Smooth muscle cell (in vitro differentiated cells): ENCODE measurements around the gene PPP1R8. TPM values are rescaled to one million over a fixed set of nuclear protein-coding genes. Genes with fewer than 3 reads are reported as not detected.
"Not testable (repeated sequence)": the region's sequence is repeated elsewhere in the genome, so short reads cannot be mapped to it uniquely, and the experiment has no call there.

Experiments used
- DNase-seq: peaks from one replicate; lab custom pipeline; 2025; ENCODE audit not compliant: unreplicated experiment; lab: John Stamatoyannopoulos, UW
- H2AFZ ChIP-seq: fragments of 200-600 bp; sonication (generic); 2 replicates; pipeline ENCODE4 v1.6.0; 2016; ENCODE audit warnings: antibody characterized with exemption, low read depth, mild to moderate bottlenecking
- H3F3A ChIP-seq: fragments of 200-600 bp; sonication (generic); 2 replicates; pipeline ENCODE4 v1.6.0; 2017; ENCODE audit warnings: antibody characterized with exemption, low read depth
- H3K27ac ChIP-seq: fragments of 200-600 bp; sonication (generic); 2 replicates; pipeline ENCODE4 v1.5.1; 2016; ENCODE audit warnings: low read depth, mild to moderate bottlenecking
- H3K27me3 ChIP-seq: fragments of 200-600 bp; sonication (generic); 2 replicates; pipeline ENCODE4 v1.6.1; 2016; ENCODE audit warnings: low read depth, mild to moderate bottlenecking
- H3K36me3 ChIP-seq: fragments of 200-600 bp; sonication (generic); 2 replicates; pipeline ENCODE4 v1.5.1; 2016; ENCODE audit warnings: low read depth
- H3K4me1 ChIP-seq: fragments of 200-600 bp; sonication (generic); 2 replicates; pipeline ENCODE4 v1.5.1; 2016; ENCODE audit warnings: low read depth
- H3K4me2 ChIP-seq: fragments of 200-600 bp; sonication (generic); 2 replicates; pipeline ENCODE4 v1.6.0; 2016; ENCODE audit warnings: mild to moderate bottlenecking
- H3K4me3 ChIP-seq: fragments of 200-600 bp; sonication (generic); 2 replicates; pipeline ENCODE4 v1.5.1; 2016; ENCODE audit warnings: mild to moderate bottlenecking
- H3K79me2 ChIP-seq: fragments of 200-600 bp; sonication (generic); 2 replicates; pipeline ENCODE4 v1.6.0; 2016; ENCODE audit warnings: low read depth, mild to moderate bottlenecking
- H3K9ac ChIP-seq: fragments of 200-600 bp; sonication (generic); 2 replicates; pipeline ENCODE4 v1.6.0; 2016; ENCODE audit warnings: low read depth
- H3K9me3 ChIP-seq: fragments of 200-600 bp; sonication (generic); replicated peaks from 2 replicates; pipeline ENCODE4 v1.5.1; 2016; ENCODE audit warnings: low read depth
- H4K20me1 ChIP-seq: fragments of 200-600 bp; sonication (generic); 2 replicates; pipeline ENCODE4 v1.6.0; 2016; ENCODE audit warnings: low read depth
- WGBS: methylation state at CpG from one replicate; pipeline ENCODE4 v1.1.7; 2016; ENCODE audit warnings: low lambda C conversion rate; 5-methylcytosine and 5-hydroxymethylcytosine counted together
- polyA plus RNA-seq: library from polyadenylated mRNA; unstranded; fragments of >200 nt; fragmentation: Nextera tagmentation; extraction: Ambion mirVana; gene quantifications from 2 replicates; pipeline ENCODE4 v1.2.1, GENCODE V29; 2016
- total RNA-seq: library from RNA; depleted of rRNA; stranded (reverse); fragments of >200 nt; gene quantifications from 2 replicates; pipeline ENCODE4 v1.2.3, GENCODE V29; 2014
- TF ChIP-seq, protein P1 (sequence below): fragments of 200-600 bp; sonication (generic); IDR thresholded peaks from 2 replicates; pipeline ENCODE4 v1.5.1; 2017; ENCODE audit warnings: borderline replicate concordance, mild to moderate bottlenecking, antibody characterized with exemption; ENCODE audit not compliant: insufficient read depth, poor library complexity, severe bottlenecking

The PPP1R8 gene
- total and polyA plus RNA-seq, 2 experiments from 2014 or later: 14.4 to 36.4 TPM

DNA sequence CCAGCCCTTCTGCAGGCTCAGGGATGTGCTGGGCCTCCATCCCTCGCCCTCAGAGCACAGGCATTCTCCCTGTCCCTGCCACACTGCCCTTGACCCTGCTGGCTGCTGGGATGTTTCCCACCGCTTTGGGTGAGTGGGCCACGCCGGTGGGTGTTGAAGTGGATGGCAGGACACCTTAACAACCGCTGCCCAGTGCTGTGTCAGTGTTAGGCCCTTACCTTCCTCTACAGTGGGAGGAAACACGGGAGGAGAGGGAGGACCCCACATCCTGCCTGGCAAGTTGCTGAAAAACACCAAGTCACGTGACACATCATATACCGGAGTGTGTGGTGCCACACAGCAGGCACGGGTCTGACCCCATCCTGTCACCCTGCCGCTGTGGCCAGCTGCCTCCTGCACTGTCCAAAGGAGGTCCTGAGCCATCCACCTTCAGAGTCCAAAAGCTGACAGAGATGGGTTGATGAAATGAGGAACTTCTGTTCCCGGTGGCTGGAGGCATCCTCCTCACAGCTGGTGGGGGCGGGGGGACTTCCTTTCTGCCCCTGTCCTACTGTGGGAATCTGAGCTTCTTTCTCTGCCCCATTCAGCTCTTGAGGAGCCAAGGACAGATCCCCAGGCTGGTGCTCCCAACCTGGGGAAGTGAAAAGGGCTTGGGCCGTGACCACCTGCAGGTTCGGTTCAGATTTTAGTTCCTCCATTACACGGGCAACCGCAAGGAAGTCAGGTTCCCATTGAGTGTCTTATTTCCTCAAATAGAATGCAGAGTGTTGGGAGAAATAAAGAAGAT is 38.5 kb downstream of the PPP1R8 start:
- H4K20me1 ChIP-seq: no peaks in the 10 kb centered on the region
- no peak for DNase-seq
- no peaks in the 10 kb centered on the region for H3K4me1 ChIP-seq
- H3K79me2 ChIP-seq: no peaks in the 10 kb centered on the region
- H3K27me3 ChIP-seq: no peaks in the 10 kb centered on the region
- no peak overlapping the region for H3K4me3 ChIP-seq
- H3K4me2 ChIP-seq: no peak overlapping the region
- TF ChIP-seq, protein P1, sequence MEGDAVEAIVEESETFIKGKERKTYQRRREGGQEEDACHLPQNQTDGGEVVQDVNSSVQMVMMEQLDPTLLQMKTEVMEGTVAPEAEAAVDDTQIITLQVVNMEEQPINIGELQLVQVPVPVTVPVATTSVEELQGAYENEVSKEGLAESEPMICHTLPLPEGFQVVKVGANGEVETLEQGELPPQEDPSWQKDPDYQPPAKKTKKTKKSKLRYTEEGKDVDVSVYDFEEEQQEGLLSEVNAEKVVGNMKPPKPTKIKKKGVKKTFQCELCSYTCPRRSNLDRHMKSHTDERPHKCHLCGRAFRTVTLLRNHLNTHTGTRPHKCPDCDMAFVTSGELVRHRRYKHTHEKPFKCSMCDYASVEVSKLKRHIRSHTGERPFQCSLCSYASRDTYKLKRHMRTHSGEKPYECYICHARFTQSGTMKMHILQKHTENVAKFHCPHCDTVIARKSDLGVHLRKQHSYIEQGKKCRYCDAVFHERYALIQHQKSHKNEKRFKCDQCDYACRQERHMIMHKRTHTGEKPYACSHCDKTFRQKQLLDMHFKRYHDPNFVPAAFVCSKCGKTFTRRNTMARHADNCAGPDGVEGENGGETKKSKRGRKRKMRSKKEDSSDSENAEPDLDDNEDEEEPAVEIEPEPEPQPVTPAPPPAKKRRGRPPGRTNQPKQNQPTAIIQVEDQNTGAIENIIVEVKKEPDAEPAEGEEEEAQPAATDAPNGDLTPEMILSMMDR: no peak
- 89% methylated on average over 16 of the region's 16 CpGs for WGBS
- no peak overlapping the region for H2AFZ ChIP-seq
- no peak overlapping the region for H3K9ac ChIP-seq
- no peaks in the 10 kb centered on the region for H3F3A ChIP-seq
- H3K27ac ChIP-seq: no peak overlapping the region
- H3K36me3 ChIP-seq: no peaks in the 10 kb centered on the region
- H3K9me3 ChIP-seq: no peaks in the 10 kb centered on the region

DNA sequence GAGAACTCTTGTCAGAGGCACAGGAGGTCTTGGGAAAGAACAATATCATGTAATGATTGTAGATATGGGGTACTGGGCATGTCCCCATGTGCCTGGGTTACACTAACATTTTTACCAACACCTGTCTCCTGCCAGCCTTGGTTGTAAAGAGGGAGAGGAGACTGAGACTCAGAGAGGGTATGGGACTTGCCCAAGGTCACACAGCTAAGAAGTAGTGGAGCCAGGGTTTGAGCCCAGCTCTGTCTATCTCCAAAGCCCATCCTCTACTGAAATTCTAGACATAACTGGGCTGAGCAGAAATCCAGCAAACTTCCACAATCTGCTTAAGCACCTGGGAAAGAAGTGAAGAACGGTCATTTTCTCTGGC is 39.1 kb downstream of the PPP1R8 start:
- no peaks in the 10 kb centered on the region for H3K4me1 ChIP-seq
- TF ChIP-seq, protein P1: no peak
- H3K9me3 ChIP-seq: no peaks in the 10 kb centered on the region
- no peak overlapping the region for H3K4me2 ChIP-seq
- H3K27ac ChIP-seq: no peak overlapping the region
- no peaks in the 10 kb centered on the region for H3F3A ChIP-seq
- H3K79me2 ChIP-seq: no peaks in the 10 kb centered on the region
- H3K36me3 ChIP-seq: no peaks in the 10 kb centered on the region
- H3K9ac ChIP-seq: no peak overlapping the region
- H2AFZ ChIP-seq: no peak overlapping the region
- DNase-seq: no peak
- no peaks in the 10 kb centered on the region for H4K20me1 ChIP-seq
- no peaks in the 10 kb centered on the region for H3K27me3 ChIP-seq
- whole genome bisulfite sequencing: 68% methylated on average over 1 of the region's 1 CpG
- H3K4me3 ChIP-seq: no peak overlapping the region

DNA sequence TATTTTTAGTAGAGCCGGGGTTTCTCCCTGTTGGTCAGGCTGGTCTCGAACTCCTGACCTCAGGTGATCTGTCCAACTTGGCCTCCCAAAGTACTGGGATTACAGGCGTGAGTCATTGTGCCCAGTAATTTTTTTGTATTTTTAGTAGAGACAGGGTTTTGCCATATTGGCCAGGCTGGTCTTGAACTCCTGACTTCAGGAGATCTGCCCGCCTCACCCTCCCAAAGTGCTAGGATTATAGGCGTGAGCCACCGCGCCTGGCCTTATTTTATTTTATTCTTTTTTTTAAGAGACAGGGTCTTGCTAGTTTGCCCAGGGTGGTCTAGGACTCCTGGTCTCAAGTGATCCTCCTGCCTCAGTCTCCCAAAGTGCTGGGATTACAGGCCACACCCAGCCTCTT is 40.5 kb downstream of the PPP1R8 start:
- not testable (repeated sequence) for H3F3A ChIP-seq, H2AFZ ChIP-seq, H3K27ac ChIP-seq, H3K4me1 ChIP-seq, H4K20me1 ChIP-seq, H3K9ac ChIP-seq, H3K4me3 ChIP-seq, H3K9me3 ChIP-seq, H3K36me3 ChIP-seq, H3K27me3 ChIP-seq, H3K79me2 ChIP-seq, DNase-seq, H3K4me2 ChIP-seq
- 98% methylated on average over 7 of the region's 7 CpGs for WGBS

DNA sequence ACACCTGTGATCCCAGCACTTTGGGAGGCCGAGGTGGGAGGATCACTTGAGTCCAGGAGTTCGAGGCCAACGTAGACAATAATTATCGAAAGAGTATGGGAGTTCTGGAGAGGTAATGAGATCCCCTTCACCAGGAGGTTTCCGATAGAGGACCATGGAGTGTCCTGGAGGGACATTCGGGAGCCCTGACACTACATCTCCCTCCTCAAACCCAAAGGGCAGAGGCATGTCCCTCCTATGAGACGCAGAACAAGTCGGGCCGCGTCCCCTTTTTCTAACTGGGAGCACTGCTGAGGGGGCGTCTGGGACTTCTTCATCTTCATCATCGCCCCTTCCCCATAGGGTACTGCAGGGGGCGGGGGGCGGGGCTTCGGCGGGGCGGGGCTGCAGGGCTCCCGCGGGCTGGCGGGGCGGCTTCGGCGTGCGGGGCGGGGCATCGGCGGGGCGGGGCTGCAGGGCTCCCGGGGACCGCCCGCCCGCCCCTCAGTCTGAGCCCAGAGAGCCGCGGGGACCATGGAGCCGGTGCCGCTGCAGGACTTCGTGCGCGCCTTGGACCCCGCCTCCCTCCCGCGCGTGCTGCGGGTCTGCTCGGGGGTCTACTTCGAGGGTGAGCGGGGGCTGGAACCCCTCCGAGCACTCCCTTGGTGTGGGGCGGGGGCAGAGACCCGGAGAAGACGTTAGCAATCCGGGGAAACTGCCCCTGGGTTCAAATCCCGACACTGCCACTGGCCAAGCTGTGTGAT is 41.6 kb downstream of the PPP1R8 start, which contains the start of gene THEMIS2:
THEMIS2 (plus strand) TSS at position 486 of the 743 bp plus-strand sequence; CDS start at position 514, 28 bp downstream.
- Histone ChIP-seq H3K79me2 (no peaks in the 10 kb centered on the region), H3K4me1 (no peaks in the 10 kb centered on the region), H3K9ac (no peak within 1 kb of the TSS), H3K27me3 (no peaks in the 10 kb centered on the region), H3K4me3 (peak within 1 kb of the TSS; percentile 76), H3K27ac (no peak within 1 kb of the TSS), H3F3A (no peaks in the 10 kb centered on the region), H3K36me3 (no peaks in the 10 kb centered on the region), H2AFZ (peak within 1 kb of the TSS; percentile 99), H3K9me3 (no peaks in the 10 kb centered on the region), H3K4me2 (peak within 1 kb of the TSS; percentile 90), H4K20me1 (no peaks in the 10 kb centered on the region)
- DNase-seq: peak; percentile 29
- WGBS: 20% methylated on average over 28 of the region's 53 CpGs
- TF ChIP-seq, protein P1: no peak
